Endothelial cell of umbilical vein (primary cell): ENCODE measurements around the gene RFC5. TPM values are rescaled to one million over a fixed set of nuclear protein-coding genes. Genes with fewer than 3 reads are reported as not detected.

Experiments used
- BruUV-seq: library from RNA; stranded (reverse); fragments of 400-500 nt; replicated peaks from 2 replicates; lab custom pipeline; 2021; lab: Mats Ljungman, UMichigan
- CTCF ChIA-PET: fragments of 300-600, 350-600 bp; sonication (Branson Sonifier 250); formaldehyde crosslinking; loops from one replicate; lab custom pipeline; 2021; ENCODE audit warnings: antibody characterized with exemption, inconsistent platforms; lab: Charles Lee
- POLR2A ChIA-PET: fragments of 300-600, 350-600 bp; sonication (Branson Sonifier 250); formaldehyde crosslinking; loops from one replicate; lab custom pipeline; 2021; ENCODE audit warnings: antibody characterized with exemption, inconsistent platforms; lab: Charles Lee
- DNase-seq: peaks from one replicate; pipeline ENCODE4 v3.0.0-alpha.2; 2011; ENCODE audit warnings: low read depth, low spot score
- FAIRE-seq: peaks from 2 replicates; lab custom pipeline; 2011; peaks lifted over from hg19 to GRCh38; lab: Jason Lieb, UNC
- H2AFZ ChIP-seq: 2 replicates; pipeline ENCODE4 v1.6.0; 2012; ENCODE audit warnings: low read depth, low read length, control low read depth, inconsistent platforms
- H3K27ac ChIP-seq: 2 replicates; pipeline ENCODE4 v1.5.1; 2011; ENCODE audit warnings: low read depth, mild to moderate bottlenecking, control low read depth, low read length, moderate library complexity; ENCODE audit not compliant: insufficient read depth
- H3K27me3 ChIP-seq, 2 experiments: 2 replicates each; pipeline versions ENCODE4 v1.6.0 to v1.6.1; 2011; ENCODE audit warnings: low read length in 2 of 2, mixed read lengths in 1 of 2; ENCODE audit not compliant: control insufficient read depth in 2 of 2, insufficient read depth in 2 of 2
- H3K36me3 ChIP-seq, 2 experiments: 2 replicates in 1 of 2; 3 replicates in 1 of 2; pipeline ENCODE4 v1.5.1; 2011; ENCODE audit warnings: low read length in 2 of 2, mild to moderate bottlenecking in 1 of 2, moderate library complexity in 1 of 2; ENCODE audit not compliant: control insufficient read depth in 2 of 2, insufficient read depth in 2 of 2; ENCODE audit errors: extremely low read depth in 1 of 2
- H3K4me1 ChIP-seq: 3 replicates; pipeline ENCODE4 v1.5.1; 2011; ENCODE audit warnings: mild to moderate bottlenecking, low read length; ENCODE audit not compliant: control insufficient read depth, insufficient read depth; ENCODE audit errors: extremely low read depth
- H3K4me2 ChIP-seq: 2 replicates; pipeline ENCODE4 v1.6.1; 2011; ENCODE audit warnings: low read length, control low read depth, mixed read lengths; ENCODE audit not compliant: insufficient read depth
- H3K4me3 ChIP-seq, 3 experiments: fragments of 200-600 bp in 1 of 3; sonication (generic), shearing (Covaris generic) in 1 of 3; replicated peaks in 1 of 3; 2 replicates each; pipeline ENCODE4 v1.5.1; 2011 to 2016; ENCODE audit warnings: control low read depth in 3 of 3, low read length in 3 of 3, mild to moderate bottlenecking in 2 of 3, inconsistent platforms in 1 of 3, low read depth in 1 of 3, moderate library complexity in 1 of 3; ENCODE audit not compliant: insufficient read depth in 1 of 3
- H3K79me2 ChIP-seq: 2 replicates; pipeline ENCODE4 v1.6.0; 2012; ENCODE audit warnings: low read length, inconsistent platforms; ENCODE audit not compliant: control insufficient read depth, insufficient read depth
- H3K9ac ChIP-seq: replicated peaks from 2 replicates; pipeline ENCODE3; 2011; ENCODE audit warnings: low read length, control low read depth; ENCODE audit not compliant: insufficient read depth; ENCODE audit errors: extremely low read depth
- H3K9me1 ChIP-seq: replicated peaks from 3 replicates; pipeline ENCODE4 v1.6.0; 2011; ENCODE audit warnings: mild to moderate bottlenecking, low read length; ENCODE audit not compliant: control insufficient read depth, insufficient read depth; ENCODE audit errors: extremely low read depth
- H3K9me3 ChIP-seq: replicated peaks from 2 replicates; pipeline ENCODE4 v1.5.1; 2012; ENCODE audit warnings: low read length, inconsistent platforms; ENCODE audit not compliant: control insufficient read depth, insufficient read depth
- H4K20me1 ChIP-seq: replicated peaks from 2 replicates; pipeline ENCODE3; 2011; ENCODE audit warnings: mild to moderate bottlenecking, low read length; ENCODE audit not compliant: control insufficient read depth, insufficient read depth; ENCODE audit errors: extremely low read depth
- EZH2 ChIP-seq: IDR thresholded peaks from 2 replicates; pipeline ENCODE4 v1.6.1; 2012; ENCODE audit warnings: borderline replicate concordance, low read depth, mild to moderate bottlenecking, moderate library complexity, low read length, inconsistent platforms; ENCODE audit not compliant: severe bottlenecking
- FOS ChIP-seq: IDR thresholded peaks from 2 replicates; pipeline ENCODE4 v1.6.1; 2011; ENCODE audit warnings: mild to moderate bottlenecking, low read length, moderate library complexity, borderline replicate concordance; ENCODE audit not compliant: insufficient read depth
- JUN ChIP-seq: IDR thresholded peaks from 2 replicates; pipeline ENCODE4 v1.6.1; 2011; ENCODE audit warnings: borderline replicate concordance, low read depth; ENCODE audit not compliant: insufficient read length, insufficient read depth
- MYC ChIP-seq: IDR thresholded peaks from one replicate; pipeline ENCODE4 v1.6.1; 2011; ENCODE audit warnings: mild to moderate bottlenecking, low read depth, low read length
- POLR2A ChIP-seq: IDR thresholded peaks from 2 replicates; pipeline ENCODE4 v1.6.1; 2012; ENCODE audit warnings: low read depth, mild to moderate bottlenecking, control low read depth, low read length
- POLR2AphosphoS5 ChIP-seq: IDR thresholded peaks from 2 replicates; pipeline ENCODE4 v1.6.1; 2012; ENCODE audit warnings: low read depth, mild to moderate bottlenecking, control low read depth, low read length, moderate library complexity; ENCODE audit not compliant: insufficient read depth
- dilution Hi-C: fragments of 300-500 bp; cut with MboI; formaldehyde crosslinking; loops from one replicate; pipeline ENCODE4 v1.15.0; 2019; ENCODE audit warnings: low sequenced_read_pairs; ENCODE audit not compliant: extremely low pct_ligation_motif_present
- intact Hi-C: fragments of 100-400 bp; cut with micrococcal nuclease; formaldehyde crosslinking; loops from one replicate; pipeline ENCODE4 v1.10.0; 2022
- polyA plus RNA-seq, 4 experiments: library from polyadenylated mRNA; depleted of rRNA in 3 of 4; stranded (reverse) in 3 of 4; unstranded in 1 of 4; fragments of >200 nt; gene quantifications; 2 replicates each; pipeline versions ENCODE4 v1.2.1 to v1.2.3, GENCODE V29; 2011 to 2012; ENCODE audit warnings: missing spikeins in 1 of 4
- total RNA-seq: library from RNA; stranded (reverse); gene quantifications from 2 replicates; pipeline ENCODE4 v1.2.3, GENCODE V29; 2021
- TF ChIP-seq, protein P1 (sequence below): IDR thresholded peaks from 2 replicates; pipeline ENCODE4 v1.6.1; 2011; ENCODE audit not compliant: insufficient read depth, insufficient read length
- TF ChIP-seq, protein P2 (sequence below), 2 donors: IDR thresholded peaks; 1 replicate in 1 of 2; 2 replicates in 1 of 2; pipeline ENCODE4 v1.5.1; 2011; ENCODE audit warnings: low read length in 2 of 2, mild to moderate bottlenecking in 2 of 2, moderate library complexity in 2 of 2, control low read depth in 1 of 2, inconsistent platforms in 1 of 2, low read depth in 1 of 2; ENCODE audit not compliant: insufficient read depth in 1 of 2; ENCODE audit errors: extremely low read depth in 1 of 2

RFC5 gene
- total and polyA plus RNA-seq, 2 donors (not counting 3 experiments of a cell fraction or from before 2014, with no cell fraction given), result 18.1 to 23.3 TPM

DNA sequence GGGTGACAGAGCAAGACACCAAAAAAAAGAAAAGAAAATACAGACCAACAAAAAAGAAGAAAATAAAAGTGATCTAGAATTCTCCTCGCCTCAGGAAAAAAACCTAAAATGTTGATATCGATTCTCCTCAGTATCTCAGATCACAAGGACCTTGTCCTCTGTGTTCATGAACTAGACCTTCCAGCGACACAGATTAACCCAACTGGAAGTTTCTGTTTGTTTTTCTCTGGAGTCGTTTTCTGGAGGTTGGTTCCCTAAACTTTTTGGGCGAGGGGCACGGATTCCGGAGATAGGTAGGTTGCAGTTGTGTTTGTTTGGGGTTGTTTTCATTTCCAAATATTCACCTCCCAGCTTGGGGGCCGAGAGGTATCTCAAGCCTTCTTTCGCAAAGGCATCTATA is 559 bp upstream of the RFC5 start:
- dilution Hi-C loops, result no loop called here
- H3K27me3 ChIP-seq, result peaks cover 2 to 4% of the 10 kb centered on the region in 2 experiments
- H3K9me1 ChIP-seq, result no peaks in the 10 kb centered on the region
- H3K36me3 ChIP-seq, result peaks cover 2 to 4% of the 10 kb centered on the region in 2 experiments
- FAIRE-seq (no peak), DNase-seq (no peak)
- no TSS peak for BruUV-seq
- peak overlapping the region in 1 of 3 experiments; percentile 33 for H3K4me3 ChIP-seq
- no peak overlapping the region for H3K27ac ChIP-seq
- no peaks in the 10 kb centered on the region for H3K9me3 ChIP-seq
- H3K9ac ChIP-seq, result no peak overlapping the region
- ChIA-PET CTCF (interaction anchor here (0.9 to 1.1 kb wide), 3 partner anchors 37 to 46 kb away, joined by 3 to 4 read pairs (median 3); no protein-coding TSS in a partner anchor), POLR2A (interaction anchor here (0.7 kb wide), 1 partner anchor 120 kb away, joined by 3 read pairs; the partner anchor contains the start of gene PEBP1)
- TF ChIP-seq, protein P1, sequence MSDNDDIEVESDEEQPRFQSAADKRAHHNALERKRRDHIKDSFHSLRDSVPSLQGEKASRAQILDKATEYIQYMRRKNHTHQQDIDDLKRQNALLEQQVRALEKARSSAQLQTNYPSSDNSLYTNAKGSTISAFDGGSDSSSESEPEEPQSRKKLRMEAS, result no peak
- TF ChIP-seq FOS, result no peak
- TF ChIP-seq MYC, result no peak
- no peak for TF ChIP-seq POLR2AphosphoS5
- TF ChIP-seq, protein P2, sequence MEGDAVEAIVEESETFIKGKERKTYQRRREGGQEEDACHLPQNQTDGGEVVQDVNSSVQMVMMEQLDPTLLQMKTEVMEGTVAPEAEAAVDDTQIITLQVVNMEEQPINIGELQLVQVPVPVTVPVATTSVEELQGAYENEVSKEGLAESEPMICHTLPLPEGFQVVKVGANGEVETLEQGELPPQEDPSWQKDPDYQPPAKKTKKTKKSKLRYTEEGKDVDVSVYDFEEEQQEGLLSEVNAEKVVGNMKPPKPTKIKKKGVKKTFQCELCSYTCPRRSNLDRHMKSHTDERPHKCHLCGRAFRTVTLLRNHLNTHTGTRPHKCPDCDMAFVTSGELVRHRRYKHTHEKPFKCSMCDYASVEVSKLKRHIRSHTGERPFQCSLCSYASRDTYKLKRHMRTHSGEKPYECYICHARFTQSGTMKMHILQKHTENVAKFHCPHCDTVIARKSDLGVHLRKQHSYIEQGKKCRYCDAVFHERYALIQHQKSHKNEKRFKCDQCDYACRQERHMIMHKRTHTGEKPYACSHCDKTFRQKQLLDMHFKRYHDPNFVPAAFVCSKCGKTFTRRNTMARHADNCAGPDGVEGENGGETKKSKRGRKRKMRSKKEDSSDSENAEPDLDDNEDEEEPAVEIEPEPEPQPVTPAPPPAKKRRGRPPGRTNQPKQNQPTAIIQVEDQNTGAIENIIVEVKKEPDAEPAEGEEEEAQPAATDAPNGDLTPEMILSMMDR (IDR thresholded peaks at IDR 0.05; ENCODE audit: extremely low read depth in 1 of 2, insufficient read depth in 1 of 2, low read depth in 1 of 2, low read length in 2 of 2), result no peak
- TF ChIP-seq EZH2, result no peak
- TF ChIP-seq JUN, result no peak
- no peak for TF ChIP-seq POLR2A
- H3K4me2 ChIP-seq, result peak overlapping the region; percentile 47
- peaks cover 9% of the 10 kb centered on the region for H3K4me1 ChIP-seq
- peak overlapping the region; percentile 58 for H2AFZ ChIP-seq
- peaks cover 15% of the 10 kb centered on the region for H3K79me2 ChIP-seq
- intact Hi-C loops, result loop anchor here (1.0 to 5.0 kb wide), 7 partner anchors 17 to 361 kb away; partner anchors contain the start of genes PEBP1, SUDS3, VSIG10 and WSB2
- H4K20me1 ChIP-seq, result no peaks in the 10 kb centered on the region
